ENCODE measurements around the gene OCSTAMP. TPM values are rescaled to one million over a fixed set of nuclear protein-coding genes. Genes with fewer than 3 reads are reported as not detected.

OCSTAMP gene
- polyA plus RNA-seq, 1 donor (not counting 4 experiments of a cell fraction or from before 2014, with no cell fraction given) = not detected

GRCh38 chr20:46569961-46570360, 19.5 kb upstream of the OCSTAMP start:
- Histone ChIP-seq H3K9me3 (ENCODE audit: control insufficient read depth, low read depth, low read length) (no peaks in the 10 kb centered on the region), H3K4me2 (ENCODE audit: control insufficient read depth, extremely low read depth, insufficient read depth, low read depth, low read length) (no peak overlapping the region), H3K27ac (ENCODE audit: control insufficient read depth, insufficient read depth, low read length) (no peak overlapping the region), H3K27me3 (ENCODE audit: control insufficient read depth, extremely low read depth, insufficient read depth, low read length) (no peaks in the 10 kb centered on the region), H4K20me1 (ENCODE audit: control insufficient read depth, extremely low read depth, insufficient read depth, low read length) (no peaks in the 10 kb centered on the region), H3K79me2 (ENCODE audit: control insufficient read depth, insufficient read depth, low read length) (no peaks in the 10 kb centered on the region), H3K9ac (ENCODE audit: control insufficient read depth, extremely low read depth, insufficient read depth, low read length) (no peak overlapping the region), H2AFZ (ENCODE audit: control insufficient read depth, low read length) (no peak overlapping the region), H3K4me3 (ENCODE audit: control insufficient read depth in 2 of 3, extremely low read depth in 1 of 3, insufficient read depth in 2 of 3, low read depth in 1 of 3, low read length in 3 of 3) (no peak overlapping the region), H3K9me1 (ENCODE audit: control insufficient read depth, extremely low read depth, insufficient read depth, low read length) (no peaks in the 10 kb centered on the region), H3K36me3 (ENCODE audit: control insufficient read depth in 2 of 2, extremely low read depth in 1 of 2, insufficient read depth in 2 of 2, low read length in 2 of 2) (no peaks in the 10 kb centered on the region), H3K4me1 (ENCODE audit: control insufficient read depth, extremely low read depth, insufficient read depth, low read length) (no peaks in the 10 kb centered on the region)
- dilution Hi-C loops (cut with MboI; ENCODE audit: extremely low pct_ligation_motif_present, low sequenced_read_pairs) = no loop called here
- TF ChIP-seq CTCF (optimal IDR thresholded peaks at IDR 0.05 in 1 of 3, IDR thresholded peaks at IDR 0.05 in 1 of 3, conservative IDR thresholded peaks at IDR 0.05 in 1 of 3; ENCODE audit: extremely low read depth in 1 of 3, insufficient read depth in 2 of 3, low read length in 3 of 3) (no peak), EZH2 (IDR thresholded peaks at IDR 0.05; ENCODE audit: low read length) (no peak)
- no peak for DNase-seq (ENCODE audit: low read depth, low spot score)
- FAIRE-seq = no peak

GRCh38 chr20:46568570-46569129, 18.2 kb upstream of the OCSTAMP start:
- no peak overlapping the region for H3K4me2 ChIP-seq (ENCODE audit: control insufficient read depth, extremely low read depth, insufficient read depth, low read depth, low read length)
- H3K36me3 ChIP-seq (ENCODE audit: control insufficient read depth in 2 of 2, extremely low read depth in 1 of 2, insufficient read depth in 2 of 2, low read length in 2 of 2) = no peaks in the 10 kb centered on the region
- DNase-seq (ENCODE audit: low read depth, low spot score) = no peak

More at GRCh38 chr20:46568570-46569129, 18.2 kb upstream of the OCSTAMP start:
- Histone ChIP-seq H2AFZ (ENCODE audit: control insufficient read depth, low read length) (no peak overlapping the region), H3K4me1 (ENCODE audit: control insufficient read depth, extremely low read depth, insufficient read depth, low read length) (no peaks in the 10 kb centered on the region), H3K9me1 (ENCODE audit: control insufficient read depth, extremely low read depth, insufficient read depth, low read length) (no peaks in the 10 kb centered on the region), H3K27me3 (ENCODE audit: control insufficient read depth, extremely low read depth, insufficient read depth, low read length) (no peaks in the 10 kb centered on the region), H3K79me2 (ENCODE audit: control insufficient read depth, insufficient read depth, low read length) (no peaks in the 10 kb centered on the region), H3K4me3 (ENCODE audit: control insufficient read depth in 2 of 3, extremely low read depth in 1 of 3, insufficient read depth in 2 of 3, low read depth in 1 of 3, low read length in 3 of 3) (no peak overlapping the region), H3K9ac (ENCODE audit: control insufficient read depth, extremely low read depth, insufficient read depth, low read length) (no peak overlapping the region), H3K9me3 (ENCODE audit: control insufficient read depth, low read depth, low read length) (no peaks in the 10 kb centered on the region), H3K27ac (ENCODE audit: control insufficient read depth, insufficient read depth, low read length) (no peak overlapping the region), H4K20me1 (ENCODE audit: control insufficient read depth, extremely low read depth, insufficient read depth, low read length) (no peaks in the 10 kb centered on the region)
- FAIRE-seq = no peak
- no peak for TF ChIP-seq EZH2 (IDR thresholded peaks at IDR 0.05; ENCODE audit: low read length)
- no peak for TF ChIP-seq CTCF (optimal IDR thresholded peaks at IDR 0.05 in 1 of 3, IDR thresholded peaks at IDR 0.05 in 1 of 3, conservative IDR thresholded peaks at IDR 0.05 in 1 of 3; ENCODE audit: extremely low read depth in 1 of 3, insufficient read depth in 2 of 3, low read length in 3 of 3)
- dilution Hi-C loops (cut with MboI; ENCODE audit: extremely low pct_ligation_motif_present, low sequenced_read_pairs) = no loop called here

Data from keratinocyte (primary cell).